Esophagus muscularis mucosa (tissue), 4 donors: ENCODE measurements around the gene CTSH. TPM values are rescaled to one million over a fixed set of nuclear protein-coding genes. Genes with fewer than 3 reads are reported as not detected.

Experiments
- DNase-seq: peaks from one replicate; pipeline ENCODE4 v3.0.0-alpha.2; 2017; ENCODE audit errors: extremely low spot score
- H3K27ac ChIP-seq, 4 donors: fragments of 200-600 bp; sonication (generic); replicated peaks in 1 of 4; 1 replicate in 3 of 4; 2 replicates in 1 of 4; pipeline ENCODE4 v1.5.1; 2016 to 2019; ENCODE audit warnings: mild to moderate bottlenecking in 1 of 4
- H3K27me3 ChIP-seq, 4 donors: fragments of 200-600 bp; sonication (generic); one replicate each; pipeline versions ENCODE4 v1.5.1 to v1.6.0; 2016 to 2019
- H3K36me3 ChIP-seq, 4 donors: fragments of 200-600 bp; sonication (generic); one replicate each; pipeline ENCODE4 v1.5.1; 2016 to 2019
- H3K4me1 ChIP-seq, 4 donors: fragments of 200-600 bp; sonication (generic); one replicate each; pipeline ENCODE4 v1.5.1; 2016 to 2019
- H3K4me3 ChIP-seq, 4 donors: fragments of 200-600 bp; sonication (generic); 1 replicate in 2 of 4; 2 replicates in 2 of 4; pipeline ENCODE4 v1.5.1; 2016 to 2019; ENCODE audit warnings: mild to moderate bottlenecking in 4 of 4, moderate library complexity in 1 of 4
- H3K9me3 ChIP-seq, 4 donors: fragments of 200-600 bp; sonication (generic); 1 replicate in 3 of 4; 2 replicates in 1 of 4; pipeline ENCODE4 v1.5.1; 2016 to 2019
- CTCF ChIP-seq, 3 experiments: fragments of 200-600 bp in 2 of 3; fragments of 450-650 bp in 1 of 3; sonication (generic) in 2 of 3; IDR thresholded peaks; one replicate each; pipeline ENCODE4 v1.5.1; 2017 to 2019; ENCODE audit warnings: antibody characterized with exemption in 3 of 3, mild to moderate bottlenecking in 2 of 3, moderate library complexity in 1 of 3
- EP300 ChIP-seq: sonication (generic); formaldehyde crosslinking; IDR thresholded peaks from one replicate; pipeline ENCODE4 v1.6.1; 2017; ENCODE audit warnings: antibody characterized with exemption
- POLR2A ChIP-seq: fragments of 450-650 bp; IDR thresholded peaks from one replicate; pipeline ENCODE4 v1.6.1; 2017; ENCODE audit warnings: antibody characterized with exemption, moderate library complexity, mild to moderate bottlenecking, low read depth
- POLR2AphosphoS5 ChIP-seq, 2 donors: sonication (generic); formaldehyde crosslinking; IDR thresholded peaks; one replicate each; pipeline ENCODE4 v1.6.1; 2017; ENCODE audit warnings: antibody characterized with exemption in 2 of 2
- WGBS: methylation state at CpG from one replicate; pipeline ENCODE4 v1.1.5; 2018; 5-methylcytosine and 5-hydroxymethylcytosine counted together
- intact Hi-C: fragments of 100-400 bp; cut with DNase I; formaldehyde crosslinking; loops from one replicate; pipeline ENCODE4 v1.15.1; 2023
- total RNA-seq, 4 donors: library from RNA; depleted of rRNA; stranded (reverse); fragments of >200 nt; gene quantifications; one replicate each; pipeline versions ENCODE4 v1.1.0 to v1.2.1, GENCODE V29; 2016

The CTSH gene
- total RNA-seq, 4 donors from 2014 or later = 56.1 to 114 (median 74.9) TPM

DNA sequence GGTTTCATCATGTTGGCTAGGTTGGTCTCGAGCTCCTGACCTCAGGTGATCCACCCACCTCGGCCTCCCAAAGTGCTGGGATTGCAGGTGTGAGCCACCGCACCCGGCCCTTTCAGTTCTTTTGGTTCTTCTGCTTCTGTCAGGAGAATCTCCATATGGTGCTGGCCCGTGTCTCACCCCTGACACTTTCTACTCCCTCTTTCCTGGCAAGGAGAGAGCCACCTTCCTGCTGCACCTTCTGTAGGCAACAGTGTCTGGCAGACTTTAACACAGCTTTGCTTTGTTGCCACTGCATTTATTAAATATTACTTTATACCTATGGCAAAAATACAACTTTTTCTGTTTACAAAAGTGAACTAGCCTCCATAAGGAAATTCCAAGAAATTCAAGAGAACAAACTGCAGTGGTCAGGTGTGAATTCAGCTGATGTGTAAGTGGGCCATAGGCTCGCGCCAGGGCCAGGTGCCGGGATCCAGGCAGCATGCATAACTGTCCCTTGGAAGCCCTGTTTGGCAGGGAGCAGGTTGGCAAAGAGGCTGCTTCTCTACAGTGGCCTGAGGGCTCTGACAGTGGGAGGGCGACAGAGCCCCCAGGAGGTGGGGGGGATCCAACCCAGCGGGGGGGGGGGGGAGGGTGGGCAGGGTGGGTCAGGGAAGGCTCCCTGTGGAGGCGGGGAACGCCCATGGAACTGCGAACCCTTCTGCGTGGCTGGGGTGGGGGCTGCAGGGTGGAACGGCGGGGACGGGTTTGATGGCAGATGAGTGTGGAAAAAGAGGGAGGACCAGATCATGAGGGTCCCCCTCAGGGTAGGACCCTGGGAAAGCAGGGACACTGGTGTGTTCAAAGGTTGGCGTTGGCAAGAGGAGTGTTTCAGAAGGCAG is 21.1 kb downstream of the CTSH start:
- H3K4me1 ChIP-seq = no peaks in the 10 kb centered on the region
- no peaks in the 10 kb centered on the region for H3K9me3 ChIP-seq
- H3K27me3 ChIP-seq = no peaks in the 10 kb centered on the region
- peaks cover 45 to 96% (median 88%) of the 10 kb centered on the region in 4 donors for H3K36me3 ChIP-seq
- peak; percentile 55 for DNase-seq
- H3K27ac ChIP-seq = no peak overlapping the region
- WGBS = 91% methylated on average over 17 of the region's 18 CpGs
- no peak overlapping the region for H3K4me3 ChIP-seq
- intact Hi-C loops = no loop called here
- no peak for TF ChIP-seq CTCF (IDR thresholded peaks at IDR 0.05)
- no peak for TF ChIP-seq POLR2A
- no peak for TF ChIP-seq EP300
- TF ChIP-seq POLR2AphosphoS5 (IDR thresholded peaks at IDR 0.05) = no peak

DNA sequence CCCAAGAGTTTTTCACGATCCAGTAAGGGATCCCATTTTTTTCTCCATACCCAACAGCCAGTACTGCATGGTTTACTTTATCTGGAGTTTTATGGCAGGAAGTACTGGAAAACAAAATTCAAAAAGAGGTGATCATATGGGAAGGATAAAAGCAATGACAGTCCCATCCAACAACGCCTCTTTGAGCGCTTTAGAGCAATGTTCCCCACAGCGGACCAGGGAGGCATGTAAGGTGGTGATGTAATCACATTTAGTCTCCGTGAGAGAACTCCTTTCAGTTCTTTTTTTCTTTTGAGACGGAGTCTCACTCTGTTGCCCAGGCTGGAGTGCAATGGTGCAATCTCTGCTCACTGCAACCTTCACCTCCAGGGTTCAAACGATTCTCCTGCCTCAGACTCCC is 21.8 kb downstream of the CTSH start:
- Histone ChIP-seq H3K27me3 (no peaks in the 10 kb centered on the region), H3K36me3 (peaks cover 45 to 99% (median 91%) of the 10 kb centered on the region in 4 donors), H3K9me3 (no peaks in the 10 kb centered on the region), H3K4me1 (peaks cover 0 to 5% (median 2%) of the 10 kb centered on the region in 4 donors), H3K27ac (no peak overlapping the region), H3K4me3 (no peak overlapping the region)
- intact Hi-C loops = no loop called here
- WGBS = 73% methylated on average over 7 of the region's 7 CpGs
- no peak for TF ChIP-seq EP300
- peak in 1 of 2 donors; percentile 7 for TF ChIP-seq POLR2AphosphoS5 (IDR thresholded peaks at IDR 0.05)
- DNase-seq = no peak

- Histone ChIP-seq H3K36me3 (peaks cover 45 to 99% (median 89%) of the 10 kb centered on the region in 4 donors), H3K4me3 (no peak overlapping the region), H3K27ac (no peak overlapping the region), H3K4me1 (peaks cover 0 to 10% (median 7%) of the 10 kb centered on the region in 4 donors), H3K9me3 (no peaks in the 10 kb centered on the region), H3K27me3 (no peaks in the 10 kb centered on the region)
- 88% methylated on average over 7 of the region's 7 CpGs for WGBS
- no peak for TF ChIP-seq EP300
- no peak for TF ChIP-seq POLR2A
- no peak for DNase-seq
- intact Hi-C loops = no loop called here
Observed at GRCh38 chr15:78922527-78922926, 22.3 kb downstream of the CTSH start.

- TF ChIP-seq POLR2A (no peak), CTCF (IDR thresholded peaks at IDR 0.05) (no peak), POLR2AphosphoS5 (IDR thresholded peaks at IDR 0.05) (no peak), EP300 (no peak)
- 89% methylated on average over 14 of the region's 14 CpGs for WGBS
- no peaks in the 10 kb centered on the region for H3K9me3 ChIP-seq
- DNase-seq = no peak
- H3K4me3 ChIP-seq = no peak overlapping the region
- peaks cover 45 to 94% (median 84%) of the 10 kb centered on the region in 4 donors for H3K36me3 ChIP-seq
- H3K27me3 ChIP-seq = no peaks in the 10 kb centered on the region
- intact Hi-C loops = no loop called here
- H3K27ac ChIP-seq = no peak overlapping the region
- peaks cover 3 to 16% (median 13%) of the 10 kb centered on the region in 4 donors for H3K4me1 ChIP-seq
Observed at GRCh38 chr15:78921940-78922339, 22.9 kb downstream of the CTSH start.

- intact Hi-C loops = no loop called here
- TF ChIP-seq CTCF (IDR thresholded peaks at IDR 0.05) (no peak), EP300 (no peak), POLR2A (no peak), POLR2AphosphoS5 (IDR thresholded peaks at IDR 0.05) (no peak)
- Histone ChIP-seq H3K36me3 (peaks cover 45 to 90% (median 81%) of the 10 kb centered on the region in 4 donors), H3K9me3 (no peaks in the 10 kb centered on the region), H3K27me3 (no peaks in the 10 kb centered on the region), H3K27ac (no peak overlapping the region), H3K4me1 (peaks cover 3 to 20% (median 17%) of the 10 kb centered on the region in 4 donors), H3K4me3 (no peak overlapping the region)
- no peak for DNase-seq
- WGBS = 82% methylated on average over 6 of the region's 6 CpGs
Observed at GRCh38 chr15:78921517-78921916, 23.3 kb downstream of the CTSH start.
